HG03520 (cell line): ENCODE results near the gene RIOK3.
"Not testable (repeated sequence)": the region's sequence is repeated elsewhere in the genome, so short reads cannot be mapped to it uniquely, and the experiment has no call there.

ENCODE experiments used
- ATAC-seq: cut with Tn5 transposase; IDR thresholded peaks from one replicate; pipeline ENCODE4 v1.9.1; 2021; ENCODE audit warnings: mild to moderate bottlenecking, moderate library complexity; ENCODE audit not compliant: unreplicated experiment

Gene RIOK3

GRCh38 chr18:23452728-23453679 is at the start of gene RIOK3:
Gene RIOK3, plus strand, starts transcription at chr18:23453287. Its CDS starts 153 bp downstream, at chr18:23453440.
- ATAC-seq = peak; percentile 96

- no peak for ATAC-seq
These were observed 49.8 kb upstream of the RIOK3 start for GRCh38 chr18:23403310-23403709.

- no peak for ATAC-seq
These were observed 47.5 kb upstream of the RIOK3 start for GRCh38 chr18:23405636-23406035.

- no peak for ATAC-seq
These were observed 46.8 kb upstream of the RIOK3 start for GRCh38 chr18:23406271-23406787.

GRCh38 chr18:23412351-23412964 is 40.6 kb upstream of the RIOK3 start:
- ATAC-seq = no peak

GRCh38 chr18:23415515-23415914 is 37.6 kb upstream of the RIOK3 start:
- ATAC-seq = no peak

GRCh38 chr18:23416298-23416697 is 36.8 kb upstream of the RIOK3 start:
- ATAC-seq = no peak

- ATAC-seq = no peak
These were observed 31.8 kb upstream of the RIOK3 start for GRCh38 chr18:23421277-23421676.

- ATAC-seq = peak; percentile 82
These were observed 30.2 kb upstream of the RIOK3 start for GRCh38 chr18:23422751-23423418.

GRCh38 chr18:23424616-23425015 is 28.5 kb upstream of the RIOK3 start:
- no peak for ATAC-seq

GRCh38 chr18:23428821-23429220 is 24.3 kb upstream of the RIOK3 start:
- no peak for ATAC-seq

- not testable (repeated sequence) for ATAC-seq
These were observed 23.5 kb upstream of the RIOK3 start for GRCh38 chr18:23429538-23429937.

- ATAC-seq = no peak
These were observed 19.7 kb upstream of the RIOK3 start for GRCh38 chr18:23433360-23433759.

- ATAC-seq = peak; percentile 95
These were observed 15.6 kb upstream of the RIOK3 start for GRCh38 chr18:23437357-23438045.

- no peak for ATAC-seq
These were observed 15.1 kb upstream of the RIOK3 start for GRCh38 chr18:23438046-23438377.

GRCh38 chr18:23438608-23439366 is 14.3 kb upstream of the RIOK3 start:
- no peak for ATAC-seq

- ATAC-seq = no peak
These were observed 13.0 kb upstream of the RIOK3 start for GRCh38 chr18:23440131-23440530.

GRCh38 chr18:23442958-23443357 is 10.1 kb upstream of the RIOK3 start:
- no peak for ATAC-seq

- no peak for ATAC-seq
These were observed 4.8 kb upstream of the RIOK3 start for GRCh38 chr18:23448291-23448690.

GRCh38 chr18:23450022-23450421 is 3.1 kb upstream of the RIOK3 start:
- no peak for ATAC-seq
